Mammary epithelial cell (primary cell): ENCODE measurements around the gene LHB.

Source experiments
- EZH2 ChIP-seq: IDR thresholded peaks from 2 replicates; pipeline ENCODE4 v1.6.1; 2012; ENCODE audit warnings: low read length, inconsistent platforms, borderline replicate concordance
- TF ChIP-seq, protein P1 (sequence below), 2 donors: IDR thresholded peaks in 1 of 2; conservative IDR thresholded peaks in 1 of 2; 2 replicates each; pipeline ENCODE4 v1.5.1; 2011 to 2012; ENCODE audit warnings: inconsistent platforms in 2 of 2, low read length in 2 of 2, mild to moderate bottlenecking in 2 of 2, control low read depth in 1 of 2, low read depth in 1 of 2; ENCODE audit not compliant: insufficient read depth in 1 of 2; ENCODE audit errors: extremely low read depth in 1 of 2

GRCh38 chr19:48994035-48994386, 22.9 kb downstream of the LHB start:
- TF ChIP-seq, protein P1, sequence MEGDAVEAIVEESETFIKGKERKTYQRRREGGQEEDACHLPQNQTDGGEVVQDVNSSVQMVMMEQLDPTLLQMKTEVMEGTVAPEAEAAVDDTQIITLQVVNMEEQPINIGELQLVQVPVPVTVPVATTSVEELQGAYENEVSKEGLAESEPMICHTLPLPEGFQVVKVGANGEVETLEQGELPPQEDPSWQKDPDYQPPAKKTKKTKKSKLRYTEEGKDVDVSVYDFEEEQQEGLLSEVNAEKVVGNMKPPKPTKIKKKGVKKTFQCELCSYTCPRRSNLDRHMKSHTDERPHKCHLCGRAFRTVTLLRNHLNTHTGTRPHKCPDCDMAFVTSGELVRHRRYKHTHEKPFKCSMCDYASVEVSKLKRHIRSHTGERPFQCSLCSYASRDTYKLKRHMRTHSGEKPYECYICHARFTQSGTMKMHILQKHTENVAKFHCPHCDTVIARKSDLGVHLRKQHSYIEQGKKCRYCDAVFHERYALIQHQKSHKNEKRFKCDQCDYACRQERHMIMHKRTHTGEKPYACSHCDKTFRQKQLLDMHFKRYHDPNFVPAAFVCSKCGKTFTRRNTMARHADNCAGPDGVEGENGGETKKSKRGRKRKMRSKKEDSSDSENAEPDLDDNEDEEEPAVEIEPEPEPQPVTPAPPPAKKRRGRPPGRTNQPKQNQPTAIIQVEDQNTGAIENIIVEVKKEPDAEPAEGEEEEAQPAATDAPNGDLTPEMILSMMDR (conservative IDR thresholded peaks at IDR 0.05 in 1 of 2, IDR thresholded peaks at IDR 0.05 in 1 of 2; ENCODE audit: extremely low read depth in 1 of 2, insufficient read depth in 1 of 2, low read depth in 1 of 2, low read length in 2 of 2) = no peak
- no peak for TF ChIP-seq EZH2
